Pancreas (tissue), 10 donors: ENCODE results near the gene ITPR1. TPM values are rescaled to one million over a fixed set of nuclear protein-coding genes. Genes with fewer than 3 reads are reported as not detected.

Experiments used
- ATAC-seq, 4 donors: fragments of 200-7000 bp; cut with Tn5 transposase; one replicate each; pipeline versions ENCODE4 v1.8.0 to v1.9.1; 2020; ENCODE audit warnings: mild to moderate bottlenecking in 4 of 4, moderate library complexity in 4 of 4
- DNase-seq, 6 donors: peaks; one replicate each; pipeline ENCODE4 v3.0.0-alpha.2; 2020
- FAIRE-seq: peaks from 2 replicates; lab custom pipeline; 2012; peaks lifted over from hg19 to GRCh38; lab: Jason Lieb, UNC
- H3K27ac ChIP-seq, 4 donors: fragments of 200-600 bp; sonication (generic); 1 replicate in 3 of 4; 2 replicates in 1 of 4; pipeline versions ENCODE4 v1.5.0 to v1.8.0; 2020
- H3K27me3 ChIP-seq, 4 donors: fragments of 200-600 bp; one replicate each; pipeline ENCODE4 v1.8.0; 2021
- H3K36me3 ChIP-seq, 3 donors: fragments of 200-600 bp; sonication (generic) in 1 of 3; one replicate each; pipeline versions ENCODE4 v1.5.0 to v1.8.0; 2020 to 2021
- H3K4me1 ChIP-seq, 3 donors: fragments of 200-600 bp; one replicate each; pipeline ENCODE4 v1.8.0; 2021
- H3K4me3 ChIP-seq, 4 donors: fragments of 200-600 bp; sonication (generic) in 2 of 4; one replicate each; pipeline versions ENCODE4 v1.5.0 to v1.8.0; 2020 to 2021
- H3K9me3 ChIP-seq, 4 donors: fragments of 200-600 bp; one replicate each; pipeline ENCODE4 v1.8.0; 2021
- CTCF ChIP-seq, 4 donors: fragments of 200-600 bp; sonication (generic) in 3 of 4; IDR thresholded peaks; one replicate each; pipeline versions ENCODE4 v1.5.0 to v1.8.0; 2021; ENCODE audit warnings: antibody characterized with exemption in 4 of 4
- WGBS, 2 donors: extraction: QIAGEN DNeasy Blood & Tissue Kit; methylation state at CpG; one replicate each; pipeline ENCODE4 v1.1.7; 2013; 5-methylcytosine and 5-hydroxymethylcytosine counted together
- intact Hi-C, 3 donors: fragments of 100-400 bp; cut with DNase I; formaldehyde crosslinking; loops; one replicate each; pipeline versions ENCODE4 v1.11.1 to v1.14.2; 2022
- polyA plus RNA-seq, 2 donors: library from polyadenylated mRNA; stranded (reverse); fragments of 200-250 nt; gene quantifications; one replicate each; pipeline ENCODE4 v1.2.3, GENCODE V29; 2013
- total RNA-seq, 6 donors: library from RNA; stranded (reverse); fragmentation: NEBNext Ultra II Directional in 4 of 6; extraction: Animal tissue kit (Norgen Biotek cat#: 25700) in 4 of 6; gene quantifications; one replicate each; pipeline versions ENCODE4 v1.2.1 to v1.2.4, GENCODE V29; 2021 to 2023
- donor health status: healthy with polysubstance abuse.
- donor health status: DM: no; HTN: no; CAD: no; lungs with moderate emphysema.
- donor health status: DM: no; HTN: no; CAD: no.
- donor health status: control.
- donor health status: control.
- donor health status: Bipolar disorder and iron deficiency.
- donor health status: DM: yes; HTN: yes; CAD: no.
- donor health status: DM: no; HTN: no; CAD: no.
- donor health status: DM: no; HTN: no; CAD: no.
- donor health status: DM: yes; HTN: yes; CAD: no.

Gene ITPR1
- total and polyA plus RNA-seq, 8 donors: 4.5 to 19.1 (median 10.1) TPM

DNA sequence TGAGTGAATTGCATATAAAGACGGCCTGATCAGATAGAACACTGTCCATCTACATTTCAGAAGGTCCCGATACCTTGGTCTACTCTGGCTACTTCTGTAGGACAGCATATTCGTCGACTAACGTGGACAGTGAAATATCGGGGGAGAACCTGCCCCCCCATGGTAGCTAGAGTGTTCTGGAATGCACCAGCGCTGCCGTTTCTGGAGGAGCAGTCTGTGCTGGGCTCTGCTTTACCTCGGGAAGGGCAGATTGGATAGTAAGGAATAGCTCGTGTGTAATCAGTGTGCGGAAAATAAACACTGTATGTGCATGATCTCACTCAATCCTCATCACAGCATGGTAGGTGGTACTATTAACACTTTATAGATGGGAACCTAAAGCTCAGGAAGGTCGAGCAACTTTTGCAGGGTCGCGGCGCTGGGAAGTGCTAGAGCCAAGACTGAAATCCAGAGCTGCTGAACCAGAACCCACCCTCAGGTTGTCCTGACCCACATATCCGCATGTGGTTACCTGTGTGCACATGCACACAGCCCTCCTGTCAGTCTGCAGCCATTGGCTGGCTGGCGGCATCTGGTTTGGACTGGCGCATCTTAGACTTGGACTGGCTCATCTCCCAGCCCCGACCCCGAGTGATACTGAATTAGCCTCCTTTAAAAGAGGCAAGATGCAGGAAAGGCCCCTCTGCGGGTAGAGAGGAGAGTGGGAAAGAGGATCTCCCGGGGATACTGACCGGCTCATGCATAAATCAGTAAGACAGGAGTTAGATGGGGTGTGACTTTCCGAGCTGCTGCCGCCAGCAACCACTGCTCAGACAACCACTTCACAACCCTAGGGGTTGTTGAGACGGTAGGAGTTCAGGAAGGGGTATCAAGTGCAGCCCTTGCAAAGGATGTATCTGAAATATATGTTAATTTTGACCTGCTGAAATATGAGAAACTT lies 331.1 kb downstream of the ITPR1 start:
- Histone ChIP-seq H3K4me3 (no peak overlapping the region), H3K27me3 (no peaks in the 10 kb centered on the region), H3K4me1 (peaks cover 15 to 29% (median 21%) of the 10 kb centered on the region in 3 donors), H3K9me3 (no peaks in the 10 kb centered on the region), H3K36me3 (no peaks in the 10 kb centered on the region), H3K27ac (peak overlapping the region in 1 of 4 donors; percentile 88)
- DNase-seq (no peak), FAIRE-seq (no peak), ATAC-seq (no peak)
- WGBS, 2 donors: 94 to 95% methylated on average over 26 of the region's 26 CpGs
- no peak for TF ChIP-seq CTCF (IDR thresholded peaks at IDR 0.05)
- intact Hi-C loops: no loop called here

GRCh38 chr3:4824926-4825325 lies 331.8 kb downstream of the ITPR1 start:
- ATAC-seq (peak in 2 of 4 donors; percentile 4 to 19), DNase-seq (no peak), FAIRE-seq (no peak)
- H3K27ac ChIP-seq: peak overlapping the region in 3 of 4 donors; percentile 68 to 88 (median 78)
- WGBS, 2 donors: 23 to 27% methylated on average over 3 of the region's 3 CpGs
- intact Hi-C loops: no loop called here
- no peaks in the 10 kb centered on the region for H3K9me3 ChIP-seq
- no peaks in the 10 kb centered on the region for H3K36me3 ChIP-seq
- H3K4me1 ChIP-seq: peaks cover 15 to 29% (median 21%) of the 10 kb centered on the region in 3 donors
- H3K27me3 ChIP-seq: no peaks in the 10 kb centered on the region
- no peak for TF ChIP-seq CTCF (IDR thresholded peaks at IDR 0.05)
- H3K4me3 ChIP-seq: no peak overlapping the region

GRCh38 chr3:4825436-4826236 lies 332.5 kb downstream of the ITPR1 start:
- H3K9me3 ChIP-seq: no peaks in the 10 kb centered on the region
- DNase-seq: peak in 2 of 6 donors; percentile 32 to 33
- no peaks in the 10 kb centered on the region for H3K36me3 ChIP-seq
- TF ChIP-seq CTCF (IDR thresholded peaks at IDR 0.05): no peak
- H3K4me1 ChIP-seq: peaks cover 15 to 29% (median 21%) of the 10 kb centered on the region in 3 donors
- H3K4me3 ChIP-seq: no peak overlapping the region
- no peaks in the 10 kb centered on the region for H3K27me3 ChIP-seq
- WGBS, 2 donors: 17 to 18% methylated on average over 12 of the region's 12 CpGs
- intact Hi-C loops: no loop called here
- peak; percentile 57 to 70 (median 64) for ATAC-seq
- H3K27ac ChIP-seq: peak overlapping the region; percentile 55 to 88 (median 73)
- no peak for FAIRE-seq

- peaks cover 15 to 29% (median 21%) of the 10 kb centered on the region in 3 donors for H3K4me1 ChIP-seq
- H3K36me3 ChIP-seq: no peaks in the 10 kb centered on the region
- no peaks in the 10 kb centered on the region for H3K27me3 ChIP-seq
- intact Hi-C loops: no loop called here
- TF ChIP-seq CTCF (IDR thresholded peaks at IDR 0.05): no peak
- WGBS, 2 donors: 46 to 49% methylated on average over 20 of the region's 20 CpGs
- no peaks in the 10 kb centered on the region for H3K9me3 ChIP-seq
- FAIRE-seq (no peak), DNase-seq (peak; percentile 69 to 84 (median 78)), ATAC-seq (peak; percentile 85 to 91 (median 88))
- peak overlapping the region; percentile 55 to 88 (median 73) for H3K27ac ChIP-seq
- H3K4me3 ChIP-seq: no peak overlapping the region
Measured at GRCh38 chr3:4826237-4827100, 333.3 kb downstream of the ITPR1 start.
